Measurements from ENCODE around the gene MARCO.

GRCh38 chr2:118925476-118925875 is 16.5 kb upstream of the MARCO start:
- no peak for TF ChIP-seq YY1 (IDR thresholded peaks at IDR 0.05; ENCODE audit: insufficient read depth, insufficient read length)
- no peak for TF ChIP-seq SUZ12 (IDR thresholded peaks at IDR 0.05; ENCODE audit: extremely low read depth, insufficient read depth, insufficient read length)
- TF ChIP-seq ZNF274 (IDR thresholded peaks at IDR 0.05; ENCODE audit: low read depth, low read length): no peak

All from NT2/D1 (cell line).